GM12875 (cell line): Measurements from ENCODE around the gene GALNT5.
"Not testable (repeated sequence)": the region's sequence is repeated elsewhere in the genome, so short reads cannot be mapped to it uniquely, and the experiment has no call there.

Experiments used
- H3K4me3 ChIP-seq: one replicate; pipeline ENCODE4 v1.5.1; 2011; ENCODE audit warnings: low read depth, low read length, control low read depth
- TF ChIP-seq, protein P1 (sequence below): IDR thresholded peaks from 2 replicates; pipeline ENCODE4 v1.5.1; 2011; ENCODE audit warnings: low read depth, mild to moderate bottlenecking, control low read depth, inconsistent platforms, low read length, moderate library complexity, borderline replicate concordance; ENCODE audit not compliant: insufficient read depth

GALNT5 gene

DNA sequence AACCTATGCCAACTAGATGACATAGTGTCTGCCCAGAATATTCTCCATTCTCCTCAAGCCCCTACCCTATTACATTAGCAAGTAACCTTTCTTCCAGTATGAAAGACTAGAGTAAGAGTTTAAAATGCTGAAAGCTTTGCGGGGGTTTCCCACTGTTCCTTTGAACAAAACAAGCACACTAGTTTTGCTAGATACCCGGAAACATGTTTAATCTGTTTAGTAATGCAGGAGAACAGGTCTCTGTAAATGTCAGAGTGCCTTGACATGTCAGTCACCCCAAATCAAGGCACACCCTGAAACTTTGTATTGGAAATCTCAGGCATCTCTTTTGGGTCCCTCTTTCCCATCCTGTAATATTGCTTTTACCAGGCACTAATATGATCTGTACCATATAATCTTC, 11.6 kb downstream of the GALNT5 start:
- TF ChIP-seq, protein P1, sequence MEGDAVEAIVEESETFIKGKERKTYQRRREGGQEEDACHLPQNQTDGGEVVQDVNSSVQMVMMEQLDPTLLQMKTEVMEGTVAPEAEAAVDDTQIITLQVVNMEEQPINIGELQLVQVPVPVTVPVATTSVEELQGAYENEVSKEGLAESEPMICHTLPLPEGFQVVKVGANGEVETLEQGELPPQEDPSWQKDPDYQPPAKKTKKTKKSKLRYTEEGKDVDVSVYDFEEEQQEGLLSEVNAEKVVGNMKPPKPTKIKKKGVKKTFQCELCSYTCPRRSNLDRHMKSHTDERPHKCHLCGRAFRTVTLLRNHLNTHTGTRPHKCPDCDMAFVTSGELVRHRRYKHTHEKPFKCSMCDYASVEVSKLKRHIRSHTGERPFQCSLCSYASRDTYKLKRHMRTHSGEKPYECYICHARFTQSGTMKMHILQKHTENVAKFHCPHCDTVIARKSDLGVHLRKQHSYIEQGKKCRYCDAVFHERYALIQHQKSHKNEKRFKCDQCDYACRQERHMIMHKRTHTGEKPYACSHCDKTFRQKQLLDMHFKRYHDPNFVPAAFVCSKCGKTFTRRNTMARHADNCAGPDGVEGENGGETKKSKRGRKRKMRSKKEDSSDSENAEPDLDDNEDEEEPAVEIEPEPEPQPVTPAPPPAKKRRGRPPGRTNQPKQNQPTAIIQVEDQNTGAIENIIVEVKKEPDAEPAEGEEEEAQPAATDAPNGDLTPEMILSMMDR = no peak
- H3K4me3 ChIP-seq = no peak overlapping the region

DNA sequence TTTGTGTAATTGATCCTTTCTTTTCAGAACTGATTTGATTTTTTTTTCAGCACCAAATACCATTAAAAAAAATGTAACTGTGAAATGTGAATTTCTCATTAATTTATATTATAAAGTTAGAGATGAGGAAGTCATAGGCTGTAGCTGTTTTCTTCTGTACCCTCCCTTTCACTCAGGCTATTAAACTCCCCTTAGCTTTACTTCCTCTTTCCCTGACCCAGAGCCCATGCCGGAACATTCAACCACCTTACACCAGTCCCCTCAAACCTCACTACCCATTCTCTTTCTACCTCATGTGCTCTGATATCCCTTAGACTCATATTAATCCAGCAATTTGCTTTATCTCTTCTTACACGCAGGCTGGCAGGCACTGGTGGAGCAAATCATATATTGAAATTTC, 12.4 kb downstream of the GALNT5 start:
- no peak overlapping the region for H3K4me3 ChIP-seq
- TF ChIP-seq, protein P1 = no peak

DNA sequence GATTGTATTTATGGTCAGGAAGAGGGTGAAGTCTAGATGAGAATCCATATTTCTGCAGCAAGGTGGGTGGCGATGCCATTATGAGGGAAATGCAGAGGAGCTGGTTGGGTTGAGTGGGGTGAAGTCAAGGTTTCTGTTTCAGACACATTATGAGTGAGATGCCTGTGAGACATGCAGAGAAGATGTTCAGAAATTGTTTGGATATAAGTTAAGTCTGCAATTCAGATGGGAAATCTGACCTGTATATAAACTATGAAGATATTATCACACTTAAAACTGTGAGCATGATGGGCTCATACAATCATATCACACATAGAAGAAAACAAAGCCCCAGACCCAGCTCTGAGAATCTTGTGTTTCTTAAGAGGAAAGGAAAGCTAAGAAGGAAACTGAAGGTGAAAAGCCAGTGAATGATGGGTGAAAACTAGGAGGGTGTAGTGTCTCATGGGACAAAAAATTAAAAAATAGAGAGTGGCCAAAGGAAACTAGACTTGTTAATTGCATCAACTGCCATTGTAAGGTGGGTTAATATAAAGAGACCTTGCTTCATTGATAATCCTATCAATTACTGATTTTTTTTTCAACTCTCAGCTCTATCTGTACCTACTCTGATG, 14.2 kb downstream of the GALNT5 start:
- TF ChIP-seq, protein P1 = no peak
- no peak overlapping the region for H3K4me3 ChIP-seq

DNA sequence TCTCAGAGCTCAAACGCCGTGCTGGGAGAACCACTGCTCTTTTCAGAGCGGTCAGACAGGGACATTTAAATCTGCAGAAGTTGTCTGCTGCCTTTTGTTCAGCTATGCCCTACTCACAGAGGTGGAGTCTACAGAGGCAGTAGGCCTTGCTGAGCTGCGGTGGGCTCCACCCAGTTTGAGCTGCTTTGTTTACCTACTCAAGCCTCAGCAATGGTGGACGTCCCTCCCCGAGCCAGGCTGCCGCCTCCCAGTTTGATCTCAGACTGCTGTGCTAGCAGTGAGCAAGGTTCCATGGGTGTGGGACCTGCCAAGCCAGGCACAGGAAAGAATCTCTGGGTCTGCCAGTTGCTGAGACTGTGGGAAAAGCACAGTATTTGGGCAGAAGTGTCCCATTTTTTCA, 21.8 kb downstream of the GALNT5 start:
- not testable (repeated sequence) for H3K4me3 ChIP-seq

DNA sequence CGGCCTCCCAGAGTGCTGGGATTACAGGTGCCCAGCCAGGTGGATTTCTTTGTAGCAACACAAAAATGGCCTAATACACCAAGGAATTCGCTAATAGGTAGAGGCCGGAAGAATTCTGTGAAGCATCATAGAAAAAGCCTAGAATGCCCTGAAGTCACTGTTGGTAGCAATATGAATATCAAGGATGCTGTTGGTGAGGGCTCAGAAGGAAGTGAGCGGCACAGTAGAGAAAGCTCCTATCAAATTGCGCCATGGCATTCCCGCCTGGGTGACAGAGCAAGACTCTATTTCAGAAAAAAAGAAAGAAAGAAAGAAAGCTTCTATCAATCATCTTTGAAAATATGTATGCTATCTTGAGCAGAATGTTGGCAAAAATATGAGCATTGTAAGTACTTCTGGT, 23.8 kb downstream of the GALNT5 start:
- TF ChIP-seq, protein P1 = no peak
- no peak overlapping the region for H3K4me3 ChIP-seq

DNA sequence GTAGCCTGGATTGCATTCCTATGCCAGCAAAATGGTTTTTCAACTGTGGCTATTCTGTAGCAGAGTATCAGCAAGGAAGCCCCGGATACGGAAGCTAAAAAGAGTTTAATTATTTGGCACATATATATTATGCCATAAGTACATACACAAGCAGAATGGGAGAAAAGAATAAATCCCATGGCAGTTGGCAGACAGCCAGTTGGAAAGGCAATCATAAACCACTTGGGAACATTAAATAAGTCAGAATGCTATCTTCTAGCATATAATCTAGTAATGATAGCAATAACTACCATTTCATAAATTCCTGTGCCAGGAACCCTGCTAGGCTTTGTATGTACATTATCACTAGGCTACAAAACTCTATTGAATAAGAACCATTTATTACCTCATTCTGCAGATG, 26.0 kb downstream of the GALNT5 start:
- no peak overlapping the region for H3K4me3 ChIP-seq
- TF ChIP-seq, protein P1 = no peak

DNA sequence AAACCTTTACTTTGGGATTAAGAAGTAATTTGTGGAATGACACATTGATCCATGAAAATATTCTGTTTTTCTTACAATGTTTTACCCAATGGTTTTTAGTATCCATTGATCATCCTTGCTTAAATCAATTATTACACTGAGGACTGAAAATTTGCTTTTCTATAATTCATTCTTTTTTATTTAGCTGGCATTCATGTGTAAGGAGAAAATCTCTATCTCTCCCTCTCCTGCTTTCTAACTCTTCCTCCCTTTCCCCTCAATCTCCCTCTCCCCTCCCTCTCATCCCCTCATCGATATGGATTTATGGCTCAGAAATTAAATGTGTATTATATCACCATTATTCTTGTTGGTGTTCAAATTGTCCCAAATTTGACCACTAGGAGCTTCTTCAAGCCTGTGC, 29.7 kb downstream of the GALNT5 start:
- TF ChIP-seq, protein P1 = no peak
- H3K4me3 ChIP-seq = no peak overlapping the region

DNA sequence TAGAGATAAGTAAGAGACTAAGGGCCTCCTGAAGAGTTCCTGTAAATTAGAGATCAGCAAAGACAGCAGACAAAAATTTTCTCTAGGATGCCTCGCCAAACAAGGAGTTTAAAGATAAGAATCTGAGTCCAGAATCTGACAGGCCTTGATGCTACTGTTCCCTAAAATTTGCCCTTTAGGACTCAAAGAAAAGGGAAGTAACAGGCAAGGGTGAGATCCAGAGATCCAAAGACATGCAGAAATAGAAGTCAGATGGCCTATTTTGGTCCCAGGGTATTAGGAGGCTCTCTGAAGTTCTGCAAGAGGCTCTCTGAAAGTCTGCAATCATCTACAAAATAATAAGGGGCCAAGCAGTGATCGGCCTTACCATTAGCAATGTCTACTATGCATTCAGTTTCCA, 33.0 kb downstream of the GALNT5 start:
- TF ChIP-seq, protein P1 = no peak
- H3K4me3 ChIP-seq = no peak overlapping the region
